ENCODE results near the gene TREH. TPM values are rescaled to one million over a fixed set of nuclear protein-coding genes. Genes with fewer than 3 reads are reported as not detected.
"Not testable (repeated sequence)": the region's sequence is repeated elsewhere in the genome, so short reads cannot be mapped to it uniquely, and the experiment has no call there.

The TREH gene
- total and polyA plus RNA-seq, 2 of the 8 experiments (the other 6 are each of a cell fraction or from before 2014, with no cell fraction given), result 0.03 TPM; not detected in 1

DNA sequence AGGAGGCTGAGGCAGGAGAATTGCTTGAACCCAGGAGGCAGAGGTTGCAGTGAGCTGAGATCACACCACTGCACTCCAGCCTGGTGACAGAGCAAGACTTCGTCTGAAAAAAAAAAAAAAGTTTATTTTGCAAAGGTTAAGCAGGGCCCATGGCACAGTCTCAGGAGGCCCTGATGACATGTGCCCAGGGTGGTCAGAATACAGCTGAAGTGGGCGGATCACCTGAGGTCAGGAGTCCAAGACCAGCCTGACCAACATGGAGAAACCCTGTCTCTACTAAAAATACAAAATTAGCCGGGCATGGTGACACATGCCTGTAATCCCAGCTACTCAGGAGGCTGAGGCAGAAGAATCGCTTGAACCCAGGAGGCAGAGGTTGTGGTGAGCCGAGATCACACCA, 35.0 kb upstream of the TREH start:
- Histone ChIP-seq H3K4me1 (replicated peaks in 1 of 4; ENCODE audit: control insufficient read depth in 3 of 4, insufficient read depth in 4 of 4, low read length in 3 of 4) (peaks cover 4 to 15% (median 8%) of the 10 kb centered on the region in 4 experiments), H4K5ac (ENCODE audit: insufficient read length, low read depth, low read length) (peak overlapping the region; percentile 18), H2BK5ac (ENCODE audit: low read depth, low read length) (peak overlapping the region; percentile 66; the same call in 1 of the 2 replicates), H3K79me2 (ENCODE audit: control insufficient read depth in 1 of 2, insufficient read depth in 2 of 2, low read length in 2 of 2) (peaks cover 0 to 10% of the 10 kb centered on the region in 2 experiments; a peak in 2 of 4 replicates)
- H3K27ac ChIP-seq (ENCODE audit: low read depth, low read length); H3K4me3 ChIP-seq (ENCODE audit: extremely low read depth in 1 of 4, insufficient read depth in 2 of 4, low read depth in 3 of 4, low read length in 4 of 4); H3K4ac ChIP-seq (replicated peaks; ENCODE audit: insufficient read length, low read depth, low read length); H2AK5ac ChIP-seq (ENCODE audit: low read depth, low read length); H4K20me1 ChIP-seq (replicated peaks in 1 of 2; ENCODE audit: control insufficient read depth in 1 of 2, insufficient read depth in 2 of 2, low read length in 2 of 2); H2BK20ac ChIP-seq (ENCODE audit: low read length); H2AFZ ChIP-seq (ENCODE audit: low read length); H3K14ac ChIP-seq (ENCODE audit: insufficient read length); H2BK120ac ChIP-seq (replicated peaks; ENCODE audit: low read depth, low read length); H3K4me2 ChIP-seq (ENCODE audit: insufficient read depth in 1 of 2, low read depth in 2 of 2, low read length in 2 of 2); H3K9me3 ChIP-seq (ENCODE audit: insufficient read depth in 2 of 2, low read depth in 1 of 2, low read length in 1 of 2); H3K23ac ChIP-seq (ENCODE audit: insufficient read length); H3K18ac ChIP-seq (ENCODE audit: extremely low read depth, low read length); H2BK12ac ChIP-seq (ENCODE audit: low read depth, low read length); H3K79me1 ChIP-seq (ENCODE audit: low read depth, low read length); H3K9ac ChIP-seq (replicated peaks in 1 of 4; ENCODE audit: extremely low read depth in 1 of 4, low read depth in 3 of 4, low read length in 3 of 4); H2BK15ac ChIP-seq (ENCODE audit: low read length); FAIRE-seq; H4K91ac ChIP-seq (replicated peaks; ENCODE audit: insufficient read length, low read length); H3K27me3 ChIP-seq (replicated peaks in 1 of 4; ENCODE audit: control insufficient read depth in 3 of 4, extremely low read depth in 1 of 4, insufficient read depth in 3 of 4, low read length in 3 of 4); H3K56ac ChIP-seq (replicated peaks; ENCODE audit: insufficient read length, low read depth, low read length); H4K8ac ChIP-seq (ENCODE audit: extremely low read depth, insufficient read depth, low read length); H3K36me3 ChIP-seq (ENCODE audit: control insufficient read depth in 2 of 4, insufficient read depth in 4 of 4, low read length in 3 of 4); H3K23me2 ChIP-seq (ENCODE audit: low read depth, low read length); DNase-seq (ENCODE audit: low read depth in 1 of 2, low spot score in 2 of 2): not testable (repeated sequence)
- WGBS, 2 experiments (ENCODE audit: extremely low coverage in 1 of 2, insufficient coverage in 1 of 2, insufficient read length in 1 of 2, insufficient replicate concordance in 2 of 2, low coverage in 1 of 2, low lambda C conversion rate in 2 of 2, missing lambda C conversion rate in 1 of 2), result 74% methylated on average over 2 of the region's 5 CpGs; no CpG with 5 or more reads in 1 of the 2 experiments
- ChIA-PET POLR2A (ENCODE audit: partially characterized antibody) (interaction anchor here (0.6 to 3.6 kb wide), 4 partner anchors 25 to 106 kb away, joined by 3 to 35 read pairs (median 20); partner anchors contain the start of gene DDX6), CTCF (ENCODE audit: partially characterized antibody) (interaction anchor here (0.7 to 1.0 kb wide), 2 partner anchors 12 to 22 kb away, joined by 3 to 6 read pairs; no protein-coding TSS in a partner anchor)
